ENCODE results near the gene SLC29A4.
"Not testable (repeated sequence)": the region's sequence is repeated elsewhere in the genome, so short reads cannot be mapped to it uniquely, and the experiment has no call there.

The SLC29A4 gene, protein sequence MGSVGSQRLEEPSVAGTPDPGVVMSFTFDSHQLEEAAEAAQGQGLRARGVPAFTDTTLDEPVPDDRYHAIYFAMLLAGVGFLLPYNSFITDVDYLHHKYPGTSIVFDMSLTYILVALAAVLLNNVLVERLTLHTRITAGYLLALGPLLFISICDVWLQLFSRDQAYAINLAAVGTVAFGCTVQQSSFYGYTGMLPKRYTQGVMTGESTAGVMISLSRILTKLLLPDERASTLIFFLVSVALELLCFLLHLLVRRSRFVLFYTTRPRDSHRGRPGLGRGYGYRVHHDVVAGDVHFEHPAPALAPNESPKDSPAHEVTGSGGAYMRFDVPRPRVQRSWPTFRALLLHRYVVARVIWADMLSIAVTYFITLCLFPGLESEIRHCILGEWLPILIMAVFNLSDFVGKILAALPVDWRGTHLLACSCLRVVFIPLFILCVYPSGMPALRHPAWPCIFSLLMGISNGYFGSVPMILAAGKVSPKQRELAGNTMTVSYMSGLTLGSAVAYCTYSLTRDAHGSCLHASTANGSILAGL

DNA sequence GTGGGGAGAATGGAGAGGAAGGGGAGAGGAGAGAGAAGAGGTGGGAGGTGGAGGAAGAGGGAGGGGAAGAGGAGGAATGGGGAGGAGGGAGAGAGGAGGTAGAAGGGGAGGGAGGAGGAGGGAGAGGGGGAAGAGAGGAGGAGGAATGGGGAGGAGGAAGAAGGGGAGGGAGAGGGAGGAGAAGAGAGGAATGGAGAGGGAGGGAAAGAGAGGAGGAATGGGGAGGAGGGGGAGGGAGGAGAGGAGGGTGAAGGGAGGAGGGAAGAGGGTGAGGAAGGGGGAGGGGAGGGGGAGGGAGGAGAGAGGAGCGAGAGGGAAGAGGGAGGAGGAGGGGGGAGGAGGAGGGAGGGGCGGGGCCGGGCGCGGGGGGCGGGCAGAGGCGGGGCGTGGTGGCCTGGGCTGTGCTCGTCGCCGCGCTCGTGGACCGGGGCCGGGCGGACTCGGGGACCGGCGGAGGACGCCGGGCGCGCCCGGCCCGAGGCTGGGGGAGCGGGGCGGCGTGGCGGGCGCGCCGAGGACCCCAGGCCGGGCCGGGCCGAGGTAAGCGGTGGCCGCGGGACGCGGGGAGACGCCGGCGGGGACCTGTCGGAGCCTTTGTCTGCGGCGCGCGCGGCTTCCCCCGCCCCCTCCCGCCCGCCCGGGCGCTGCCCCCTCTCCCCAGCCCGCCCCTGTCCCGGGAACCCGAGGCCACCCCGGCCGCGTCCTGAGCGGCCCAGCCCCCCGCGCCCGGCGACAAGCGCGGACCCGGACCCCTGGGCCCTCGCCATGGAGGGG lies at the start of gene SLC29A4:
TSS of gene SLC29A4 (plus strand) at position 401 of the 774 bp plus-strand sequence. CDS start 4,874 bp downstream, outside the sequence.
- DNase-seq: no peak

DNA sequence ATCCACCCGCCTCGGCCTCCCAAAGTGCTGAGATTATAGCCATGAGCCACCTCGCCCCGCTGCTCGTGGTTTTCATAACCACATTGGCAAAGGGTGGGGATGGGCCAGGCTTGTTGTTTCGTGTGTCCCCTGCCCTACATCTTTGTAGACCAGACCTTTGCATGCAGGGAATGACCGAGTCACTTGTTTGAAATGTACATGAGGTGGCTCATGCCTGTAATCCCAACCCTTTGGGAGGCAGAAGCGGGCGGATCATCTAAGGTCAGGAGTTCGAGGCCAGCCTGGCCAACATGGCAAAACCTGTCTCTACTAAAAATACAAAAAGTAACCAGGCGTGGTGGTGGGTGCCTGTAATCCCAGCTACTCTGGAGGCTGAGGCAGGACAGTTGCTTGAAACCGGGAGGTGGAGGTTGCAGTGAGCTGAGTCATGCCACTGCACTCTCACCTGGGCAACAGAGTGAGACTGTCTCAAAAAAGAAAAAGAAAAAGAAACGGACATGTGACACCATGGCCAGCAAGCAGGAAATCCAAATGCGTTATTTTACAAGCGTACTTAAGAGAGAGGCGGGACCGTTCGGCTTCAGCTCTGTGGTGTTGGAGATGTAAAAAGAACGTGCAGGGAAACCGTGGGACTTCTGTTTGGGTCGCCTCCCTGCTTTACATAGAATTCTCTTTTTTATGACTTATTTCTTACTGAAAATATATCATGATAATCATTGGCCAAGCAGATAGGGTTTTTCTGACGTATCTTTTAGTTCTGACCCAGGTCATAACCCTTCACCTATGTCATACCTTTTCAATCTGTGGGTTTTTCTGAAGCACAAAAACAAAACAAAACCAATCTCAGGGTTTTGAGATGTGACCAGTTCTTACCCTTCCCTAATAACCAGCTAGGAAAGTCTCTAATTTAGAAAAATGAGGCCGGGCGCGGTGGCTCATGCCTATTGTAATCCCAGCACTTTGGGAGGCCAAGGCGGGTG lies 47.6 kb upstream of the SLC29A4 start:
- DNase-seq: no peak

DNA sequence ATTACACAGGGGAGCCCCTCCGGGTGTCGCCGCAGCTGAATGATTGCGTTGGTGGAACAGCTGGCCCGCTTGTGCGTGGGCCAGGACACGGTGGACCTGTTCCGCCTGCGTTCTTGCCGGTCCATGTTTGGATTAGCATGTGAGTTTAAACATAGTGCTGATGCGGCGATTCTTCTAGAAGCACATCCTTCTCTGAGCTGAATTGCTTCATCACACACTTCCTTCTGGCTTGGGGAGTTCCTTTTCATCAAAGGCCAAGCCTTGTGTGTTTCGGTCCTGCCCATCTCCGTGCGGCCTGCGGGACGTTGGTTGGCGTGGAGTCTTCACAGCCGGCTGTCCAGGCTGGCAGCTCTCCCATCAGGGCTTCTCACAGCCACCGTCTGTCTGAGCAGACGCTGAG lies 45.5 kb upstream of the SLC29A4 start:
- DNase-seq: no peak

DNA sequence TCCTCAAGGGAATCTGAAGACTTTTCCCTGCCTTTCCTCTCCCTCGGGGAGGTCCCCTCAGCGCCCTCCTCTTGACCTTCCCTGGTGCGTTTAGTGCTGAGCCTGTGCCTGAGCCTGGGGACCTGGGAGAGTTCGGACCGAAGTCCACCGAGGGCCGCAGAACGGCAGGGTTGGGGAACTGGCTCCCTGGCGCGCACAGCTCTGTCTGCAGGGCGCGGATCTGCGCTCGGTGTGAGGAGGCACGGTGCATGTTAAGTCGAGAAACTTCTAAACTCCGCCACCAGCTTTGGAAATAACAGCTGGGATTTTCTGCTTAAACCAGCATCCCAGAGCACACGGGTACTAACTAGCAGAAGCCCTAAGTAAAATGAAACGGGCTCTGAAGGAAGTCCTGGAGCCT lies 44.2 kb upstream of the SLC29A4 start:
- DNase-seq: no peak

DNA sequence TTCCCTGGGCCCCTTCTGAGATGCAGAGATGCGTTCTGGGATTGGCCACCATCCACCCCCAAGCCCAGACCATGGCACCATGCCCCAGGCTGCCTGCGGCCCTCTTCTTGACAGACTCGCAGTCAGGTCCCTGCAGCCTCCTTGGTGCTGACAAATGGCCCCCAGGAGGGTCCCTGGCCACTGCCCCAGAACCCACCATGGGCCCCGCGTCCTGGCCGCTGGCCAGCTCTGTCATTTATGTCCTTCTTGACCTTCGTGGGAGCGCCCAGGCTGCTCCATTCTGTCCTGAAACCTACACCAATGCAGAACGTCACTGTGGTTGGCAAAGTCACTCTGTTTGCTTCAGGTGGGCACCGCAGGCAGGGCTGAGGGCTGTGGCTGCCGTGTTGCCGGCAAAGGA lies 39.5 kb upstream of the SLC29A4 start:
- no peak for DNase-seq

DNA sequence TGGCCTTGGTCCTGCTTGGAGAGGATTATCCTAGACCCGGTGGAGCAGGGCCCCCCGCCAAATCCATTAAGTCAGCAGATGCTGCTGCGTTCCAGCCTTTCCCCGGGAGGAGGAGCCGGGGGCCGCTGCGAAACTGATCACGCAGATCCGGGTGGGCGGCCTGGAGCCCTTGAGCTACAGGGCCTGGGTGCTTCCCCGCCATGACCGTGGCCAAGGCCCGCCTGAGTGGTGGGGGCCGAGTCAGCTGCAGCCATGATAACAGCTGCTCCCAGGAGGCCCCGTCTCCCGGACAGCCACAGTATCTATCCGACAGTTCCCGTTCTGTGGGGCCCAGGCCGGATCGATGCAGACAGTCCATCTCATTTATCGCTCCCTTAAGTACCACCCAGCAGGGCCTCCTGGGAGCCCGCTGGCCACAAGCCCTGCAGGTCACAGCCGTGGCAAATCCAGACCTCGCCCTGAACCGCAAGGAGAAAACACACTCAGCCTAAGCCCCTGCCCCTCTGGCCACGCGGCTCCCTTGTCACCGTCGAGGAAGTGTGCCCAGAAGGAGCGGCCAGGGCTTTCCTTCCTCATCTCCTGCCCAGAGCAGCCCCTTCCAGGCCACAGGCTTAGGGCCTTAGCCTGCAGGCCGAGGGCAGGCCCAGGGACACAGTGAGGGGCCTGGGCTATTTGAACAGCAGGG lies 34.4 kb upstream of the SLC29A4 start:
- no peak for DNase-seq

DNA sequence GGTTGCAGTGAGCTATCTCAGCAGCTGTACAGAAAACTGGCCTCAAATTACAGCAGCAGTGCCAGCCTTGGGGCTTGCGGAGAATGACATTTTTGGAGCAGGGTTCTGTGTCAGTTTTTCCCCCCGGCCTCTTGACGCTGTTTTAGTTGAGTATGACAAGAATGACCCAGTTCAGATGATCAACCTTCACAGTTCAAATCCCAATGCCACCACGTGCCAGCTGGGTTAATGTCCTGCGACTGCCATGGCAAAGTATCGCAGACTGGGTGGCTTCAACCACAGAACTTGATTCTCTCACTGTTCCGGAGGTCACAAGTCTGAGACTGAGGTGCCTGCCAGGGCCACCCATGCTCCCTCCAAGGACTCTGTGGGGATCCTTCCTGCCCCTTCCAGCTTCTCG lies 32.0 kb upstream of the SLC29A4 start:
- DNase-seq: not testable (repeated sequence)

DNA sequence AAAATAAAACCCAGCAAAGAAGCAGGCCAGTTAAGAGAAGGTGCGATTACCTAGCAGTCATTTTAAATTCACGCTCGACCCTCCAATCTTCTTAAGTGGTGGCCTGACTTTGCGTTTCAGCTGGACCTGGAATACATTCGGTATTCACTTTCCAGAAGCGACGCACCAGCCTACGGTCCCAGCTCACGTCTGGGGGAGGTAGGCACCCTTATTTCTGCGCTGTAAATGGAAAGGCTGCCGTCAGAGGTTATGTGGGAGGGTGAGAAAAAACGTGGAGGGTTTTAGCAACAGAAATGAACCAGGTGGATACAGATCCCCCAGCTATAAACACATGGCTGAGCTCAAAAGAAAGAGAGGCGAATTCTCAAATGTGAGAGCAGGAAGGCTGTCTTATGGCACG lies 29.2 kb upstream of the SLC29A4 start:
- not testable (repeated sequence) for DNase-seq

DNA sequence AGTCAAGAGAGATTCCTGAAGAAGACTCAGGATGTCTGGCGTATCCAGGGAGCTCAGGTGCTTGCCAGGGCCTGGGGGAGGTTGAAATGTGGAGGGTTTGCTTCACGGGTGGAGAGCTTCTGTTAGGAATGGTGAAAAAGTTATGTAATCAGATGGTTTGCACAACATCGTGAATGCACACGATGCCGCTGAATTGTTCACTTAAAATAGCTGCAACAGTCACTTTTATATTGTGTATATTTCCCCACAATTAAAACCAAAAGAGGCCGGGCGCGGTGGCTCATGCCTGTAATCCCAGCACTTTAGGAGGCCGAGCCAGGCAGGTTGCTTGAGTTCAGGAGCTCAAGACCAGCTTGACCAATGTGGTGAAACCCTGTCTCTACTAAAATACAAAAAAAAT lies 28.4 kb upstream of the SLC29A4 start:
- not testable (repeated sequence) for DNase-seq

DNA sequence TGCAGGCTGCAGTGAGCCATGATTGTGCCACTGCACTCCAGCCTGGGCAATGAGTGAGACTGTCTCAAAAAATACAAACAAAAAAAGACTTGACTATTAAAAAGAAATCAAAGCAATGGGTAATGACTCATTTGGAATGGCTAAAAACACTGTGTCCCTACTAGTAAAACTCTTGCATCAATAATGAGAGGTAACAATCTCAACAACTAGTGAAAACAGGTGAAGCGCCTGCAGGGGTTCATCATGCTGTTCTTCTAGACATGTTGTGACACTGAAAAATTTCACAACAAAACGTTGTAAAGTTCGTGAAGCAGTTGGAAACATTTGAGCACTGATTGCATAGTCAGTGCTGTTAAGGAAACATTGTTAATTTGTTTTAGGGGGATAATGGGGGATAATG lies 26.9 kb upstream of the SLC29A4 start:
- no peak for DNase-seq

DNA sequence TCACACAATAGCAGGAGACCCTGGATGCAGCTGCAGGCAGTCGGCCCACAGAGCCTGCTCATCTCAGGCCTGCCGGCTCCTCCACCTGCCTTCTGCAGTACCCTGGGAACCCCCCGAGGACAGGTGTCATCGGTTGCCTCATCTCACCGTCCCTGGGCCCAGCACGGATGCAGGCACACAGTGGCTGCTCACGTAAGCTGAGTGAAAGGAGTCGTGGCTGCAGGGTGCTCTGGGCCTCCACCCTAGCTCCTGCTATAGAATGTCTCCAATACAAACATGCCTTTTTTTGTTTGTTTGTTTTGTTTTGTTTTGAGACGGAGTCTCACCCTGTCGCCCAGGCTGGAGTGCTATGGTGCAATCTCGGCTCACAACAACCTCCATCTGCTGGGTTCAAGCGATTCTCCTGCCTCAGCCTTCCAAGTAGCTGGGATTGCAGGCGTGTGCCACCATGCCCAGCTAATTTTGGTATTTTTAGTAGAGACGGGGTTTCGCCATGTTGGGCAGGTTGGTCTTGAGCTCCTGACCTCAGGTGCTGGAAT lies 22.1 kb upstream of the SLC29A4 start:
- DNase-seq: not testable (repeated sequence)

DNA sequence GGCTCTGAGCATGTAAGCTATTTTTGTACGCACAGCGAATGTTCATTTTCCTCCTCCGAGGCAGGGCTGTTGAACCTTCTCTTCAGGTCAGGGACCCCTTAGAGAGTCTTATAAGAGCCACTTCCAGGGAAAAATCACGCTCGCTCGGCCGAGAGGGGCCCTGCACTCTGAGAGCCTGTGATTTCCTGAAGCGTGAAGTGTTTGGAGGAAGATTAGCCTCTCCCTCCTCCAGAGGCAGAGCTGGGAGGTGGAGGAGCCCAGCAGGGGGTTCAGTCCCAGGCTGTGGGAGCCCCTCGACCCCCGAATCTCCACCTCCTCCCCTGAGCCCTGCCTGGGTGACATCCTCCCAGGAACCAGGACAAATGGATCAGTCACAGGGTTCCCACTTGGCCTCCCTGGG lies 19.7 kb upstream of the SLC29A4 start:
- not testable (repeated sequence) for DNase-seq

DNA sequence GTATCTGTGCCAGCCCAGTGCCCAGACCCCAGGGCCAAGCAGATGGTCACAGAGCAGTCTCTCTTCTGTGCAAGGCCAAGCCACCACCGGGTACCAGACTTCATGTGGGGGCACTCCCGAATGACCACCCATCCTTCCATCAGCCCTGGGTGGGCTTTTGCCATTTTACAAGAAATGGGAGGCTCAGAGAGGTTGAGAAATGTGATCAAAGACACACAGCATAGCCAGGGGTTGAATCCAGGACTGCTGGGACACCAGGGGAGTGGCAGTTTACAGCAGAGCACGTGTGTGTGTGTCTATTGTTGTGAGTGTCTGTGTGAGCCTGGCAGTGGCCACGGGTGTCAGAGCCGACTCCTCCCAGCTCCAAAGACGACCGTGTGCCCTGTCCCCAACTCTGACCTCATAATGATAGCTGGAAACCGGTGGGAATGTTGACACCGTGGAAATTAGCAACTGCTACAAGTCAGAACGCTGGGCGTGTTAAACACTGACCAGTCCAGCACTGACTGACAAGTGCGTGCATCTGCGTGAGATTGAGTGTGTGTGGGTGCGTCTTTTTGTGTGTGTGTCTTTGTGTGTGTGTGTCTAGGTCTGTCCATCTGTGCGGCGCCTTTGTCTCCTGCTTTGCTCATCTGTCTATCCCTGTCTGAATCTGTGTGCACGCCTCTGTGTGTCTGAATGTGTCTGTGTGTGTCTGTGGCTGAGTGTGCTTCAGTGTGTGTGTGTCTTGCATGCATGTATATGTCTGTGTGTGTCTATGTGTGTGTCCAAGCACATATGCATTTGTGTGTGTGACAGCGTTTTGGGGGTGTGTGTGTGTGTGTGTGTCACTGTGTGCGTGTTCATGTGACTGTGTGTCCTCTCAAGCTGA lies 17.2 kb upstream of the SLC29A4 start:
- DNase-seq: no peak

DNA sequence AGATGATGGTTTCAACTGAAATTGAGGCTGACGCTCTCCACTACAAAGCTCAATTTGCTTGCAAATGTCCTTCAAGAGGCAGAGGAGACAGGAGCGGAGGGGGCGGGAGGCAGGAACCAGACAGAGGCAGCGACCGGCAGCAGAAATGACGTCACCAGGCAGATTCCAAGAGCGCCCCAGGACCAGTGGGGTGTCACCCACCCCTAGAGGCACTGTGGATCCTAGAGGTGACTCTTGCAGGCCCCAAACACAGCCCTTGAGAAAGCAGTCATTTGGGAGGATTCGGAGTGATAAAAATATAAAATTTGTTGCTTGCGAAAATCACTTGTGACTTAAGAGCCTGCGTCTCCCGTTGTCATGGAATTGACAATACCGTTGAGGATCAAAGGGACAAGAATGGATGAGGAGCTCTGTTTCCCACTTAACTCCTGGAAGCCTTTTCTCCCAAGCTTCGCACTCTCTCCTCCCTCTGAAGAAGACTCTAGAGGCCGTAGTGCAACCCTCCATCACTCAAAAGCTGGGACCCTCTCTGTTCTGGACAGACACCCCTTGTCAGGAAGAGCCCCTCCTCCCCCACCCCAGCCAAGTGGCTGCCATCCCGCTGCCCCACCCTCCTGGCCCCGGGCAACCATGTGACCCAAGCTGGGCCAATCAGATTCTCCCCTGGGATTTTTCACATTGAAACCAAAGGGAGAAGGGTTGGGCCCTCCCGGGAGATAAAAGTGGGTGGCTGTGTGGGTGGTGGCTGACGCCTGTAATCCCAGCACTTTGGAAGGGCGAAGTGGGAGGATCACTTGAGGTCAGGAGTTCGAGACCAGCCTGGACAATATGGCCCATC lies 16.3 kb upstream of the SLC29A4 start:
- no peak for DNase-seq

DNA sequence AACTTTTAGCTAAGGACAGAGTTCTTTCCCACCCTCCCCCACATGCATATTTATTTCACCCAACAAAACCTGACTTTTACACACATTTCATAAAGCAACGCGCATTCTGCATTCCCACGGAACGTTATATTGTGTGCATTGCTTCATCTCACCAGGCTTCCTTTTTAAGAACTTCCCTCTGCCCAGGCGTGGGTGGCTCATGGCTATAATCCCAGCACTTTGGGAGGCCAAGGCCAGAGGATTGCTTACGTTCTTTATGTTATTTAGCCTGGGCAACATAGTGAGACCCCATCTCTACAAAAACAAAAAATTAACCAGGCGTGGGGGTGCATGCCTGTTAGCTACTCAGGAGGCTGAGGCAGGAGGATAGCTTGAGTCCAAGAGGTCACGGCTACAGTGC lies 14.9 kb upstream of the SLC29A4 start:
- DNase-seq: not testable (repeated sequence)

DNA sequence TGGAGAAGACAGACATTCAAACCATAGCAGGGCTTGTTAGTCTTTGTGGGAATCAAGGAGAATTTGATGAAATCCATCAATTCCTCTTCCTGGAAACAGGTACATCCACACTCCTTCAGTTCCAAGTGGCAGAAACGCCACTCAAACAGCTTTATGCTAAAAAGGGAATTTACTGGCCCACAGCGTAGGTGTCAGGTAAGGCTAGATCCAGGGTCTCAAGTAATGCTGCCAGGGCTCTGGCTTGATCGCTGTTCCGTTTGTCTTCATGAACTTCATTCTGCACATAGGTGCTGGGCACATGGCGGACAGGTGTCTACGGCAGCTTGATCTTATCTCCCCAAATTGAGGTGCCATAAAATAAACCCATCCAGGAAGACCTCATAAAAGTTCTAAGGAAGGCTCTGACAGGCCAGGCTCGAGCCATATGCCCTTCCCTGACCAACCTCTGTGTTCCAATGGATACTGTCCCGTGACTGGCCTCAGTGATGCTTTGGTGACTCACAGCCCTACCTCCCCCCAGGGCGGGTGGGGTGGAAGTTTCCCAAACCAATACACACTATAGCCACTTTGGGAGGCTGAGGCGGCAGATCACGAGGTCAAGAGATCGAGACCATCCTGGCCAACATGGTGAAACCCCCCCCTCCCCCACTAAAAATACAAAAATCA lies 12.6 kb upstream of the SLC29A4 start:
- not testable (repeated sequence) for DNase-seq

DNA sequence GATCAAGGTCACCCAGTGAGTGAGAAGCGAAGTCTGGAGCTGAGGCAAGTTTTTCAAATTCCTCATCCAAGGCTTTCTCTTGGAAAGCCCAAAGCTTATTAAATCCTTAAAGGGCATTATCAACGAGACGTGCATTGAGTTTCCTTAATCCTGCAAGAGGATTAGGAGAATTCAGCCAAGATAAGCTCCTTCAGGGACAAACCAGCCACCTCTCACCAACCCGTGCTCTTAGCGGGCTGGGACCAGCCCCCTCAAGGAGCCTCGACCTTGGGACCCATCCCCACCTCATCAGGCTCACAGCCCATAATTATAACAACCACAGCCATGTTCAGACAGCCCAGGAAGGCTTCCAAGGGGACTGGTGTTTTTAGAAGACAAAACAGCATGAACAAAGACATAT lies 12.0 kb upstream of the SLC29A4 start:
- no peak for DNase-seq

DNA sequence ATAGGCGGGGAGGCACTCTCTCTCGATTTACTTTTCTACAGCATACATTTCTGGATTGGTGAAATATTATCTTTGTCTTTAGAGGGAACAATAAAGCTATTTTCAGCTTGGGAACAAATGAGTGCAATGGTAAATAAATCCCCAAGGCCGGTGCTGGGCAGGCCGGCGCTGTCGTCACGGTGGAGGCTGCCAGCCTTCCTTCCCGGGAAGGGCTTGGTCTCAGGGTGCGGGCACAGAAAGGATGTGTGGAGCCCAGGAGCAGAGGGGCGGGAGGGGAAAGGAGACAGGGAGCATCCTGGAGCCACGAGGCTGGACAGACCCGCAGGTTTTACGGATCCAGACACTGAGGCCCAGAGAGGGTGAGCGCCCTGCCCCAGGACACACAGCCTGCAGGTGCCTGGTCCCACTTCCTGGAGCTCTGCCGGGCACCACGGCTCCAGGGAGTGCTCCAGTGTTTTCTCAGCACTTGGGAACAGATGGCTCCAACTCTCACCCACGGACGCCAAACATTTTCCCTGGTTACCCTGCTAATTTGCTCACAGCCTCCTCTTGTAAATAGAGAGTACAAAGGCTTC lies 8.8 kb upstream of the SLC29A4 start:
- DNase-seq: not testable (repeated sequence)

DNA sequence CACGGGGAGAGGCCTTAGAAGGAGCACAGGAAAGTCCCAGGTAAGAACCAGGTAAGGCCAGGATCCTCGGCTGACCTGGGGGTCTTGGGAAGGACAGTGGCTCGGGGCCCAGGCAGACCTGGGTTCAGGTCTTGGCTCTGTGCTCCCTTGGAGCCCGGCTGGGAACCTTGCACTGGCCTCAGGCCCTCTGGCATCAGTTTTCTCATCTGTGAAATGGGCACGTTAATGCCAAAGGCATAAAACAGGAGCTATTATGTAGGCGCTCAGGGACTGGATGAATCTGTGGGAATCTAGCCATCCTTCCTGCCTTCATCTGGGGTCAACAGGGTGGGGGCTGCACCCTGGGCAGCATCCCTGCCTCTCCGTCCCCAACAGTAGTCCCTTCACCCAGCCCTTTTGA lies 8.3 kb upstream of the SLC29A4 start:
- DNase-seq: no peak

All from activated CD4-positive, alpha-beta T cell treated with anti-CD3 and anti-CD28 coated beads, Interleukin-2, amount 50 U/mL, for 1 hour (primary cell).